IPS DF 6.9 (cell line): ENCODE results near the gene SMNDC1.
"Not testable (repeated sequence)": the region's sequence is repeated elsewhere in the genome, so short reads cannot be mapped to it uniquely, and the experiment has no call there.

Source experiments
- DNase-seq: peaks from one replicate; pipeline ENCODE4 v3.0.0-alpha.2; 2013; ENCODE audit warnings: low read depth, low spot score
- H3K27ac ChIP-seq: one replicate; pipeline ENCODE4 v1.5.1; 2013; ENCODE audit warnings: low read length, control low read depth
- H3K27me3 ChIP-seq: 2 replicates; pipeline ENCODE4 v1.6.1; 2013; ENCODE audit warnings: mild to moderate bottlenecking, low read length; ENCODE audit not compliant: control insufficient read depth, insufficient read depth
- H3K36me3 ChIP-seq: 2 replicates; pipeline ENCODE4 v1.6.1; 2013; ENCODE audit warnings: low read length; ENCODE audit not compliant: control insufficient read depth, insufficient read depth
- H3K4me1 ChIP-seq: 2 replicates; pipeline ENCODE4 v1.6.1; 2013; ENCODE audit warnings: low read length; ENCODE audit not compliant: control insufficient read depth, insufficient read depth
- H3K4me3 ChIP-seq: 2 replicates; pipeline ENCODE4 v1.5.1; 2013; ENCODE audit warnings: mild to moderate bottlenecking, low read length
- H3K9me3 ChIP-seq: 2 replicates; pipeline ENCODE4 v1.6.1; 2013; ENCODE audit warnings: low read length, inconsistent platforms; ENCODE audit not compliant: control insufficient read depth, insufficient read depth
- WGBS: extraction: QIAGEN DNeasy Blood & Tissue Kit; methylation state at CpG from one replicate; pipeline ENCODE4 v1.1.7; 2013; ENCODE audit warnings: mixed read lengths, missing lambda C conversion rate; ENCODE audit not compliant: insufficient read length, insufficient coverage; 5-methylcytosine and 5-hydroxymethylcytosine counted together

SMNDC1 gene

GRCh38 chr10:110254467-110254866 is 50.3 kb downstream of the SMNDC1 start:
- Histone ChIP-seq H3K27me3 (no peaks in the 10 kb centered on the region), H3K9me3 (no peaks in the 10 kb centered on the region), H3K4me1 (no peaks in the 10 kb centered on the region), H3K4me3 (no peak overlapping the region), H3K27ac (no peak overlapping the region), H3K36me3 (no peaks in the 10 kb centered on the region)
- DNase-seq = no peak

- no peak for DNase-seq
- no peaks in the 10 kb centered on the region for H3K27me3 ChIP-seq
- WGBS = no CpG with 5 or more reads among the region's 1 CpG
- H3K36me3 ChIP-seq = no peaks in the 10 kb centered on the region
- H3K4me1 ChIP-seq = no peaks in the 10 kb centered on the region
- no peak overlapping the region for H3K4me3 ChIP-seq
- no peaks in the 10 kb centered on the region for H3K9me3 ChIP-seq
- H3K27ac ChIP-seq = no peak overlapping the region
These were observed 52.6 kb downstream of the SMNDC1 start for GRCh38 chr10:110252151-110252550.

- not testable (repeated sequence) for DNase-seq, H3K27me3 ChIP-seq, H3K4me1 ChIP-seq, H3K9me3 ChIP-seq, H3K36me3 ChIP-seq, H3K4me3 ChIP-seq, H3K27ac ChIP-seq
- WGBS = 100% methylated on average over 1 of the region's 1 CpG
These were observed 53.3 kb downstream of the SMNDC1 start for GRCh38 chr10:110251392-110251791.

- not testable (repeated sequence) for H3K9me3 ChIP-seq, H3K36me3 ChIP-seq, H3K4me1 ChIP-seq, H3K4me3 ChIP-seq, H3K27me3 ChIP-seq, H3K27ac ChIP-seq, DNase-seq
- WGBS = no CpG with 5 or more reads among the region's 1 CpG
These were observed 55.2 kb downstream of the SMNDC1 start for GRCh38 chr10:110249489-110249888.

DNA sequence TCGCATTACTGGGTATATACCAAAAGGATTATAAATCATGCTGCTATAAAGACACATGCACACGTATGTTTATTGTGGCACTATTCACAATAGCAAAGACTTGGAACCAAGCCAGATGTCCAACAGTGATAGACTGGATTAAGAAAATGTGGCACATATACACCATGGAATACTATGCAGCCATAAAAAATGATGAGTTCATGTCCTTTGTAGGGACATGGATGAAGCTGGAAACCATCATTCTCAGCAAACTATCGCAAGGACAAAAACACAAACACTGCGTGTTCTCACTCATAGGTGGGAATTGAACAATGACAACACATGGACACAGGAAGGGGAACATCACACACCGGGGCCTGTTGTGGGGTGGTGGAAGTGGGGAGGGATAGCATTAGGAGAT is 56.9 kb downstream of the SMNDC1 start:
- H3K4me1 ChIP-seq, H3K27ac ChIP-seq, H3K27me3 ChIP-seq, DNase-seq, H3K4me3 ChIP-seq, H3K9me3 ChIP-seq, H3K36me3 ChIP-seq: not testable (repeated sequence)
- no CpG with 5 or more reads among the region's 5 CpGs for whole genome bisulfite sequencing

- Histone ChIP-seq H3K9me3 (no peaks in the 10 kb centered on the region), H3K4me3 (no peak overlapping the region), H3K27me3 (no peaks in the 10 kb centered on the region), H3K27ac (no peak overlapping the region), H3K4me1 (no peaks in the 10 kb centered on the region), H3K36me3 (no peaks in the 10 kb centered on the region)
- no CpG with 5 or more reads among the region's 3 CpGs for WGBS
- no peak for DNase-seq
These were observed 60.2 kb downstream of the SMNDC1 start for GRCh38 chr10:110244550-110244949.

GRCh38 chr10:110242511-110242910 is 62.2 kb downstream of the SMNDC1 start:
- Histone ChIP-seq H3K36me3 (no peaks in the 10 kb centered on the region), H3K9me3 (no peaks in the 10 kb centered on the region), H3K4me3 (no peak overlapping the region), H3K27me3 (no peaks in the 10 kb centered on the region), H3K4me1 (no peaks in the 10 kb centered on the region), H3K27ac (no peak overlapping the region)
- no peak for DNase-seq
- no CpG with 5 or more reads among the region's 1 CpG for WGBS

DNA sequence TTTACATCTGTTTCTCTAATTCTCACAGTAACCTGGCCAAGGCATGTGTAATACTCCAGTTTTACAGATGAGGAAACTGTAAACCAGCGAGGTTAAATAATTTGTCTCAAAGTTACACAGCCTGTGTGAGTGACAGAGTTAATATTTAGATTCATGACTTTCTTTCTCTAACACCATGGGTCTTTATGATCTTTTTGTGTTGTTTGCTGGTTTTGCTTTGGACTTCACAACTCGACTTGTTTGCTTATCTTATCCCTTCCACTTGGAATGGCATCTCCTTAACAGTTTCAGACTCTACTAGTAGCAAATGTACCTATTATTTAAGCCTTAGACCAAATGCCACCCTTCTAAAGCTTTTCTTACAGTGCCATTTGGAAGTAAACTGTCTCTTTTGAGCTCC is 62.9 kb downstream of the SMNDC1 start:
- Histone ChIP-seq H3K4me3 (no peak overlapping the region), H3K4me1 (no peaks in the 10 kb centered on the region), H3K36me3 (no peaks in the 10 kb centered on the region), H3K9me3 (no peaks in the 10 kb centered on the region), H3K27ac (no peak overlapping the region), H3K27me3 (no peaks in the 10 kb centered on the region)
- no peak for DNase-seq
- WGBS = no CpG with 5 or more reads among the region's 2 CpGs

- no peaks in the 10 kb centered on the region for H3K27me3 ChIP-seq
- H3K9me3 ChIP-seq = no peaks in the 10 kb centered on the region
- H3K4me3 ChIP-seq = no peak overlapping the region
- H3K27ac ChIP-seq = no peak overlapping the region
- WGBS = no CpG with 5 or more reads among the region's 3 CpGs
- no peaks in the 10 kb centered on the region for H3K4me1 ChIP-seq
- no peaks in the 10 kb centered on the region for H3K36me3 ChIP-seq
- no peak for DNase-seq
These were observed 63.3 kb downstream of the SMNDC1 start for GRCh38 chr10:110241407-110241806.
